GM21825 (cell line): ENCODE results near the gene ZNF12.

Source experiments
- ATAC-seq: cut with Tn5 transposase; IDR thresholded peaks from one replicate; pipeline ENCODE4 v1.9.1; 2021; ENCODE audit warnings: mild to moderate bottlenecking, moderate library complexity; ENCODE audit not compliant: unreplicated experiment

ZNF12 gene

GRCh38 chr7:6648066-6648814 is 58.5 kb downstream of the ZNF12 start:
- ATAC-seq = no peak

- no peak for ATAC-seq
Observed at GRCh38 chr7:6647541-6647940, 59.2 kb downstream of the ZNF12 start.

GRCh38 chr7:6647080-6647479 is 59.7 kb downstream of the ZNF12 start:
- ATAC-seq = no peak

- no peak for ATAC-seq
Observed at GRCh38 chr7:6646465-6646864, 60.3 kb downstream of the ZNF12 start.

- no peak for ATAC-seq
Observed at GRCh38 chr7:6644728-6645127, 62.0 kb downstream of the ZNF12 start.

- no peak for ATAC-seq
Observed at GRCh38 chr7:6643915-6644625, 62.7 kb downstream of the ZNF12 start.

GRCh38 chr7:6642861-6643640 is 63.7 kb downstream of the ZNF12 start:
- no peak for ATAC-seq

- ATAC-seq = no peak
Observed at GRCh38 chr7:6642239-6642839, 64.4 kb downstream of the ZNF12 start.

- no peak for ATAC-seq
Observed at GRCh38 chr7:6641305-6642035, 65.3 kb downstream of the ZNF12 start.

- no peak for ATAC-seq
Observed at GRCh38 chr7:6640246-6640721, 66.5 kb downstream of the ZNF12 start.

GRCh38 chr7:6639627-6640026 is 67.1 kb downstream of the ZNF12 start:
- no peak for ATAC-seq

- ATAC-seq = no peak
Observed at GRCh38 chr7:6639032-6639431, 67.7 kb downstream of the ZNF12 start.
